ENCODE data around the gene SLC15A1. TPM values are rescaled to one million over a fixed set of nuclear protein-coding genes. Genes with fewer than 3 reads are reported as not detected.
"Not testable (repeated sequence)": the region's sequence is repeated elsewhere in the genome, so short reads cannot be mapped to it uniquely, and the experiment has no call there.

The SLC15A1 gene
- total RNA-seq, 2 donors from 2014 or later: not detected

GRCh38 chr13:98641075-98641474 is 111.4 kb downstream of the SLC15A1 start:
- Histone ChIP-seq H3K27me3 (no peaks in the 10 kb centered on the region), H3K36me3 (no peaks in the 10 kb centered on the region), H3K27ac (no peak overlapping the region), H3K9me3 (no peaks in the 10 kb centered on the region), H3K4me1 (no peaks in the 10 kb centered on the region), H3K4me3 (no peak overlapping the region)
- TF ChIP-seq CTCF (IDR thresholded peaks at IDR 0.05): no peak
- DNase-seq (ENCODE audit: low spot score): no peak

- not testable (repeated sequence) for H3K36me3 ChIP-seq; H3K4me1 ChIP-seq; DNase-seq (ENCODE audit: low spot score); H3K4me3 ChIP-seq; H3K9me3 ChIP-seq; H3K27me3 ChIP-seq; H3K27ac ChIP-seq
Observed at GRCh38 chr13:98639785-98640184, 112.7 kb downstream of the SLC15A1 start.

GRCh38 chr13:98638352-98638751 is 114.1 kb downstream of the SLC15A1 start:
- not testable (repeated sequence) for H3K27me3 ChIP-seq; H3K9me3 ChIP-seq; H3K36me3 ChIP-seq; H3K4me1 ChIP-seq; H3K4me3 ChIP-seq; DNase-seq (ENCODE audit: low spot score); H3K27ac ChIP-seq

Other genes starting within 250 kb of the SLC15A1 start
- gene STK24, start 175.6 kb downstream of the SLC15A1 start, total RNA-seq: 10 to 100 TPM; 55.8 to 63.2 TPM
- 10 to 100 TPM; 79.6 to 80.5 TPM for gene DOCK9, start 225.4 kb upstream of the SLC15A1 start, total RNA-seq